HG03521 (cell line): ENCODE measurements around the gene XDH.

Source experiments
- ATAC-seq: cut with Tn5 transposase; IDR thresholded peaks from one replicate; pipeline ENCODE4 v1.9.1; 2021; ENCODE audit warnings: mild to moderate bottlenecking, moderate library complexity; ENCODE audit not compliant: unreplicated experiment

Gene XDH

GRCh38 chr2:31287654-31288053 is 126.9 kb downstream of the XDH start:
- no peak for ATAC-seq

- ATAC-seq, result no peak
Measured at GRCh38 chr2:31286961-31287550, 127.5 kb downstream of the XDH start.

- ATAC-seq, result no peak
Measured at GRCh38 chr2:31286230-31286629, 128.3 kb downstream of the XDH start.
